Activated T-cell treated with anti-CD3 and anti-CD28 coated beads for 24 hours (primary cell): ENCODE data around the gene CRACR2B.

Source experiments
- DNase-seq: peaks from one replicate; pipeline ENCODE4 v3.0.0-alpha.2; 2020; ENCODE audit warnings: low read depth

The CRACR2B gene

DNA sequence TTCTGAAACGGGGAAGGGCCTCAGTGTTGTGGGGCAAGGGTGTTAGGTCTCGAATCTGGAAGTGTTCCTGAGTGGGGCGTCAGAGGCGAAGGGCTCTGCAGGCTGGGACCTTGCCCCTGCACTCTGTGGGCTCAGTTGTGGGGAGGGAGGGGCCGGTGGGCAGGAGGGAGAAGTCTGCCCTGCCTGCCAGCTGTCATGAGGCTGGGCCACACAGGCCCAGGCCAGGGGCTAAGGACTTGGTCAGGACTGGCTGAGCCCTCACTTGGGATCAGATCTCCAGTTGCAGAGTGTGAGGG lies at the start of gene CRACR2B:
TSS of gene CRACR2B (plus strand) at position 23 of the 296 bp plus-strand sequence. CDS start 689 bp downstream, outside the sequence.
- no peak for DNase-seq

DNA sequence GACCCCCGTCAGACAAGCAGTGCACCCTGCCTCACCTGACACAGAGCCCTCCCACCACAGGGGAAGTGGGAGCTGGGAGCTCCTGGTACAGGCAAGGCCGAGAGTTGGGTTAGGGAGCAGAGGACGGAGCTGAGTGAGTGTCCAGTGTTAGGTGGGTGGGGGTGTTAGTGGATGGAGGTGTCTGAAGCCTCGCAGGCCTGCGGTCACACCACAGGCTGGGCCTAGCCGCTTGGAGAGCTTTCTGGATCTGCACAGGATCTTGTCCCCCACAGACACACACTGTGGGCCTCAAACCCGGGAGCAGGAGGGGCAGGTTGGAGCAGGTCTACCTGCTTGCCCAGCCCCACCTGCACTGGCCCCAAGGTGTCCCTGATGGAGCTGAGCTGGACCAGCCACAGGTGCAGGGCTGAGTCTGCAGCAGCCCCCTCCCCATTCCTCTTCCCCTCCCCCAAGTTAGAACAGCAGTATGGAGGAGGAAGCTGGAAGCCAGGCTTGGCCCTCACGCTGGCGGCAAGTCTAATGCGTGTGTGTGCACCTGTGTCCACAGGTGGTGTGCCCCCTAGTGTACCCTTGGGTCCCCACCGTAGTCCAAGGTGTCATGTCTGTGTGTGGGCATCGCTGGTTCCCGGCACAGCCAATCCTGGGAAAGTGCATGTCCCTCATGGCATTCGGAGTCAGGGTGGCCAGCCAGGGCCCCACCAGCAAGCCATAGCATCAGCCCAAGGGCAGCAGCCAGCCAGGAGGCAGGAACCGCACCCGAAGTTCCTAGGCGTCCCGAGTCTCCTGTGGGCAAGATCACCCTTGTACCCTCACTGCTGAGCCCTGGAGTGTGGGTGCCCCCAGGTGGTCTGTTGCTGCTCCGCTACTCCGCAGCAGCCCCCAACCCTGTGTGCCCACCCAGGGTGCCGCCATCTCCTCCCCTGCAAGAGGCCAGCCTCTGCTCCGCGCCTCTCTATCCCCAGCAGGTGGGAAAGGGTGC lies 48.5 kb upstream of the CRACR2B start:
- no peak for DNase-seq

DNA sequence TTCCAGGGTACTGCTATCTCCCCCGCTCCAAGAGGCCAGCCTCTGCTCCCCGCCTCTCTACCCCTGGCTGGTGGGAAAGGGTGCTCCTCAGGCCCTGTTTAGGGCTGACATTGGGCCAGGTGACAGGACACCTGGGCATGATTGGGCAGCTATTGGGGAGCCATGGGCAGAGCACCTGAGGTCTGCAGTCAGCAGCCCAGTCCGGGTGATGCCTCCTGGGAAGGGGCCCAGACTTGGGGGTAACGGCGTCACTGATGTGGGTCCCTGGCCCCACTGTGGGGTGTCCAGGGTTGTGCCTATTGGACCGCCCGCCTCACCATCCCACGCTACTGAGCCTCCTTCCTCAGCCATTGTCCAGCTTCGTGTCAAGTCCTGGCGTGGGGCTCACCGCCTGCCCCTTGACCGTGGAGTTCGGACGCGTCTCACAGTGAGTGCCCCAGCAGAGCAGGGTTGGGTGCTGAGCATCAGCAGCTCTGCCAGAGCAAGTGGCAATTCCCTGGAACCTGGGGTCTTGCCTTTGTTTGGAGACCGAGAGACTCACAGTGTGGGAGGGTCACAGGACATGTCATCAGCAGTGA lies 47.7 kb upstream of the CRACR2B start:
- no peak for DNase-seq

DNA sequence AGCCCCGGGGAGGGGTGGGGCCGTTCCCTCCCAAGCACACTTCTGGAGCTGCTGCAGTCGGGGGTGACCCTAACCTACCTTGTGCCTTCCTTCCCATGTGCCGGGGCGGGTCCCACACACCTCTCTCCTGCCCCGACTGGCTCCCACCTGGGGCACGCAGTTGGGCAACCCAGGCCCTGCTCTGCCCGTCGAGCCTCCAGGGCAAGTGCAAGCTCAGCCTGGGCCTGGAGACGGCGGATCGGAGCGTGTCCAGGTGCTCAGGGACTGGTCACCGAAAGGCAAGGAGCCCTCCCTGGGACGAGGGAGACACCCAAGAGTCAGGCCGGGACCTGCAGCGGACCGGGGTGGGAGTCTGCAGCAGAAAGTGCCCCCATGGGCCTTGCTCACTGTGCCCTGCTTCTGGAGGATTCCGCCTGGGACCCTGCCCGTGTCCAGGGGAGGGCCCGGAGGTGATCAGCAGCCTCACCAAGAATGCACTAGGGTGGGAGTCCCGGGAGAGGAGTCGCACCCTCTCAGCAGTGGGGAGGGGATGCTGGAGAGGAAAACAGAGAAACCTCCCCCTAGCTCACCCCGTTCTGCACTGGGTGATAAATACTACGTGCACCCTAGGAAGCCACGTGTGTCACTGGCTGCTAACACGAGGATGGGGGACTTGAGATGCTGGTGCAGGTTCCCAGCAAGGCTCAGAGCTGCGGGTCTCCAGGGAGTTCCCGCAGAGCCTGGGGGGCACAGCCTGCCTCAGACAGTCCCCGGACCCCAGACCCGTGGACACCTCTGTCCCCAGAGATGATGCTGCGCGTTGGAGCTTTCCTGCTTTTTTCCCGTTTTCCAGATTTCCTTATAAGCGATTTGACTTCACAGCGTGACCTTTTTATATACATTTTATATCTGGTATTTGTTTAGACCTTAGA lies 45.2 kb upstream of the CRACR2B start:
- no peak for DNase-seq

DNA sequence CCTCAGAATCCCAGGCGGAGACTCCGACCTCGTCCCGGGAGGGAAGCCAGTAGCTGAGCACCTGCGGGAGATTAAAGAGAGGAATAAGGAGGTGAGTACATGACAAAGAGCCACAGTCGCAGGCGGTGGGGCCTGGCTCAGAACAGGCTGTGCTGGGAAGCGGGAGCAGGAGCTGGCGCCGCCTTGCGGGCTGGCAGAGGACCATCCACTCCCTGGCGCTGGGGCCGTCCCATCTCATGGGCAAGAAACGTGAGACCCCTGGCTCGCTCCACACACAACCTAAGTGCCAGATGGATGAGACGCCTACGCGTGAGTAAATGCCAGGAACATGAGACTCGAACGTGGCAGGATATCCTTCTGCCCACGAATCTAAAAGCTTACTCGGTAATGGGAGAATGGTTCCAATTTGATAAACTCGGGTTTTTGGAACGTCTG lies 44.1 kb upstream of the CRACR2B start:
- no peak for DNase-seq

DNA sequence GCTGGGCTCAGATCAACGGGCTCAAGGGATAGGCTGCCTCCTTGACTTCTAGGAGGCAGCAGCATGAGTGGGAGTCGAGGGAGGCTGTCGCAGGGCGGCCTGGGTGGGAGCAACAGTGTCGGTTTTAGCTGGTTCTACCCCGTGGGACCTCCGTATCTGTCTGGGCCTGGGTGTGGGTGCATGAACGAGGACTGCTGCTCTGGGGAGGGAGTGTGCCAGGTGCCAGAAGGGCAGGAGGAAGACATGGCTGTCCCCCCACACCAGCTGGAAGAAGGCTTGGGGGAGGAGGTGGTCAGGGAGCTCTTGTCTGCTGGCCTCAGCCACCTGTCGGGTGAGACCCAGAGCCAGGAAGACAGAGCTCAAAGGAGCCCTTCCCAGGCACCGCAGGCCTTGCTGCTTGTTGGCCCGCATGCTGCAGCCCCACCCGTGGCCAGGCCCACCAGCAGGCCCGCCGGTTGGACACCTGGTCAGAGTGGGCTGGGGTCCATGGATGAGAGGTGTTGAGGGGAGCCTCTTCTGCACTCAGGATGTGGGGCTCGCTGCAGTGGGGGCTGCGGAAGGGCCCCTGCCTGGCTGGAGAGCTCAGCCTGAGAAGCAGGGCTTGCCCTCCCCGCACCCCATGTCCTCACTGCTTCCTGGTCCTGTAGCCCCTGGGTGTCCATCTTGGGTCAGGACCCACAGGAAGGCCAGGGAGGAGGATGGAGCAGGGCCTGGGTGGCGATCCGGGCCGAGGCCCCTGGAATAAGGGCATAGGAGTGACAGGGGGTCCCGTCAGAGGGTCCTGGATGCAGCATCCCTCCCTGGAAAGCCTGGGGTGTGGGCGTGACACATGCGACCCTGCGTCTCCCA lies 41.3 kb upstream of the CRACR2B start:
- no peak for DNase-seq

DNA sequence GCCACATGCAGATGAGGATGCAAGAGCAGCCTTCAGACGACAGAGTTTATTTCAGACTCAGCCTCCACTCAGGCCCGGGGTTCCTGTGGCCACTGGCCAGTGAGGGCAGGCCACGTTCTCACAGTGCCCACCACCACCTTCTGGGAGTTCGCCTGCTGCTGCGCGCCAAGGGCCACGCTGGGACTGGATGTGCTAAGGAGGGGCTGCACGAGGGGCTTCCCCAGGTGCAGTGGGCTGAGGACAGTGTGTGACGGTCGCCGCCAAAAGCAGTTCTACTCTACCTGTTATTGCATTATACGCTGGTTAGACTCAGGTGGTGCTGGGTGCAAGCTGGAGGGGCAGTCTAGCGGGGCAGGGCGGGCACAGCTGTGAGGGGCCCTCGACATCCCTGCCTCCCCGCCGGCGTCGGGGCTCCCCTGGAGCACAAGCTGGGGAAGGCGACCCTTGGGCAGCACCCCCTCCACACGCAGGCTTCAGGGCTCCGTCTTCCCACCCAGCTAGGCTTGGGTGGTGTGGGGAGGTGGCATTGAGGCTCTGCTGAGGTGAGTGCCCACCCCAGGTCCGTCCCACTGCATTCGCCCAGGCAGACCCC lies 40.5 kb upstream of the CRACR2B start:
- no peak for DNase-seq

DNA sequence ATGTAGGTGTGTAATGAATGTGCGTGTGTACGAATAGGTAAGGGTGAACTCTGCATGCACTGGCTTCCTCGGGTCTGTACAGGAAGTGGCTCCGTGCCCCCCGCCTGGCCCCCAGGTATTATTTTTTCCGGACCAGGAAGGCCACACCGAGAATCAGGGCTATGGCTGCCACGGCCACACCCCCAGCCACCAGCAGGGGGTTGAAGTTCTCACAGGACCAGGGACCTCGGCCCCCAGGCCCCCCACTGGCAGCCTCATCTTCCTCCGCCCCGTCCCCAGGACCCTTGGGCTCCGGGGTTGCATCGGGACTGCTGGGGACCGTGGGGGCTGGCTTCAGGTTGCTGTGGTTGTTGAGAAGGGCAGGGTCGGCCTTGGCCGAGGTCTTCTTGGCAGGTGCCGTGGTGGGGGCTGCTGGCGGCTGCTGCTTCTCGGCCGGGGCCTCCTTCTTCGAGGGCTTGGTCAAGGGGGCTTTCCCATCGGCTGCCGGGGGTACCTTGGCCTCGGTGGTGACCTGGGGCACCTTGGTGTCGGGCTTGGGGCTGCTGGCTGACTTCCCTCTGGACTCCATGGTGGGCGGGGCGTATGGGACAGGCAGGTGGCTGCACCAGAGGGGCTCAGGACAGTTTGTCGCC lies 39.6 kb upstream of the CRACR2B start:
- no peak for DNase-seq

DNA sequence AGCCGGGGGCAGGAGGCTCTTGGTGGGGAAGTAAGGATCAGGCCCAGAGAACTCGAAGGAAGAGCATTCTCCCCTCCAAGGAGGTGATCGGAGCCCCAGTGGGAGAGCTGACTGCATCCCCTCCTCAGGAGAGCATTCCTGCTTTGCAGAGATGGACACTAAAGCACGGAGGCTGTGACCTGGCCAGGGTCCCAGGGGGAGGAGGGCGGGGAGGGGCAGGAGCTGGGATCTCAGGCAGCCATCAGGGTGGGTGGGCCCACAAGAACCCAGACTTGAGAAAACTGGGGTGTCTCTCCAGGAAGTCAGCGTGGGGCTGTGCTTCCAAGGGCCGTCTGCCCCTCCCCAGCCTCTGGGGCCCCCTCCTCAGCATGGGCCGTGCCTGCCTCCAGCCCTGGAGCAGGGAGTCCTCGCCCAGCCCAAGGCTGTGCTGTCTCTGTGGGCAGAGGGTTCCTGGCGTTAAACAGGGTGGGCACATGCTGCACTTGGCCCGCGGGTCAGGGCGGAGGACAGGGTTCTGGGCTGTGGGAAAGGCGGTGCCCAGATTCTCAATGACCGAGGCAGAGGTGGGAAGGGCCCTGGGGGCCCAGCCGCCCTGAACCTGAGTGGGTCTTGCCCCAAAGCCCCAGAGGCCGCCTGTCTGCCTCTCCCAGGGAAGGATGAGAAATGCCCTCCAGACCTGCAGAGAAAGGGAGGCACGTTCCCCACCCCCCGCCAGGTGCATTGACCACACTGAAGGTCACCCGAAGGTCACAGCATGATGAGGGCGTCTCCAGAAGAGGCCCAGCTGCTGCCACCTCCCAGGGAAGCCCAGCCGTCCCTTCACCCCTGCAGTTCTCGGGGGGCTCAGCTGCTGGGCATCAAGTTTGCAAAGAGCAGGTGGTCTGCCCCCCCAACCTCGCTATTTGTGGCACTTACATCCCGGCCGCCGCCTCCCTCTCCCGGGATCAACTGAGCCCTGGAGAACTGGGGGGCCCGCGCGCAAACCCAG lies 38.5 kb upstream of the CRACR2B start:
- no peak for DNase-seq

DNA sequence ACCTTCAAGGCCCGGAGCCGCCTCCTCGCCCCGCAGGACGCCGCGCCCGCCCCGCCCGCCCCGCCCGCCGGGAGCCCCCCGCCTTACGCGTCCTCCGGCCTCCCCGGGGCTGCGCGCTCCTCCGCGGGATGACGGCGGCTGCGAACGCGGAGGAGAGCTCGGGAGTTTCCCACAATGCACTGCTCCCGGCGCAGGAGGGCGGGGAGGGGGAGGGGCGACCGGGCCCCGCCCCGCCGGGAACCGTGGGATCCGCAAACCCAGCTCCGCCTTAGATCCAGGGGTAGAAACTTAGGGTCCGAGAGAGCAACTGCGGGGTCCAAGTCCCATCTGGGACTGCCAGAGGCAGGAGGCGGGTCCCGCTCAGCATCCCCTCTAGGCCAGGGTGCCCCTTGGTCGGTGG lies 37.8 kb upstream of the CRACR2B start, which contains the start of gene CEND1:
TSS of gene CEND1 (minus strand) at position 148 of the 400 bp plus-strand sequence. CDS start 1,514 bp downstream, outside the sequence.
- peak; percentile 43 for DNase-seq

DNA sequence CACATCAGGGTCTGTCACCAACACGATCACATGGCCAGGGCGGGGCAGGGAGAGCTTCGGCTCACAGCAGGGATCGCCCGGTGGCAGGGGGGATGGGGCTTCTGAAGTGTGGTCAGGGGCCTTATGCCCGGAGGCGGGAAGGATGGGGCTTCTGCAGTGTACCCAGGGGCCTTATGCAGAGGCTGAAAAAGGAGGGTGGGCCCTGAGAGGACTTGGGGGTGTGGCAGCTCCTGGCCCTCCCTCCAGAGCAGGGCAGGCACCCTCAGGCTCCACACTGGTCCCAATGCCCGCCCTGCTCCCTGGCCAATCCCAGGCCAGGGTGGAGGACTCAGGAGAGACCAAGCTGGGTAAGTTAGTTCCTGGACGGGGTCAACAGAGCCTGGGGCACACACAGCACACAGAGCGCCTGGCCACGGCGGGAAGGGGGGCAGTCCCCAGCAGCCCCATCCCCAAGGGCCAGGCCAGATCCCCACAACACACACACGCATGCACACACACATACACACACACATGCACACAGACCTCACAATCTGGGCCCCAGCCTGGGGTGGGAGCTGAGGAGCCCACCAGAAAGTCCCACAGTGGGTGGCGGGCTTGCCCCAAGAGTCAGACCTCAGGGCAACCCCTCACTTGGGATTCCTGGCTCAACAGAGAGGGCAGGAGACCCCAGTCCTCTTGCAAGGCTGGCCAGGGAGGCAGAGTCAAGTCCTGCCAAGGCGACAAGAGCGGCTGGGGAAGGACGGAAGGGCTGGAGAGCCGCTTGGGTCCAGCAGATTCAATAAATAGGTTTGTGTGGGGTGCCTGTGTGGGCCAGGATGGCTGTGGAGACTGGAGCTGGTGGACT lies 36.8 kb upstream of the CRACR2B start:
- no peak for DNase-seq

DNA sequence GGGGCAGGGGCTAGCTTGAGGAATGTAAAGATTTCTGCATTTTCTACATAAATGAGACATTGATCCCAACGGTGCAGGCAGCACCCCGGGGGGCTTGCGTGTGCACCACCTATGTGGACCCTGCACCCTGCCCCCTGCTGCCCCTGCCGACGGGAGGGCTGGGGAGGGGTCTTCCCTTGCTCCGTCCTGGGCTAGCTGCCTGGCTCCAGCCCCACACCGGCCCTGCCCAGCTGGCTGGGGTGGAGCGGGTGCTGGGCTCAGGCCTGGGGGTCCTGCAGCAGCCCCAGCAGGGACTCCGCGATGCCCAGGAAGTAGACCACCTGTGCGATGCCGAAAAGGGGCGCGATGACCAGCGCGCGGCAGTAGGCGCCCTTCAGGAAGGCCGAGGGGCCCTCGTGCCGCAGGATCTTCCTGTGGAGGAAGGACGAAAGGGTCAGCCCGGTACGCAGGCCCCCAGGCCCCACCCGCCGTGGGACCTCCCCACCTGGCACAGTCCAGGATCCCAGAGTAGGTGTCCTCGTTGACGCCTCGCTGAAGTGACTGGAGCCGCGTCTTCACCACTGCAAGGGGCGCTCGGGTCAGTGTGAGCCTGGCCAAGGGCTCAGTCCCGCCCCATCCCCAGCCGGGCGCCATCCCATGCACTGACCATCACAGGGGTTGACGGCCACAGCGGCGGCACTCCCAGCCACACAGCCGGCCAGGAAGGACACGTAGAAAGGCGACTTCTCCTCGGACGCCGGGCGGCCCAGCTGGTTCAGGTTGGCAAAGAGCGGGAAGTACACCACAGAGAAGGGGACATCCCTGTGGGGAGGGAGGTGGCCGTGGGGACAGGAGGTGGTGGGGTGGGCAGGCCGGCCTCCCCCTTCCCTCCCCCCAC lies 35.8 kb upstream of the CRACR2B start:
- DNase-seq: no peak

DNA sequence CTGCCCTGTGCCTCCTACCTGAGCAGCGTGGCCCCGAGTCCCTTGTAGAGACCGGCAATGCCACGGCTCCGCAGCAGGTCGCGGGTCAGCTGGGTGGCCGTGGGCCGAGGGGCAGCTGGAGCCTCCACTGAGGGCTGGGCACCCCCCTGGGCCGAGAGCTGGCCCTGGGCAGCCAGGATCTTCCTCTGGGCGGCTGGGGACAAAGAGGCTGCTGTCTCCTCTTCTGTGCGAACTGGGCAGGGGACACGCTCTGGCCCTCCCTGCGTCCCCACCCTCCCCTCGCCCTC lies 35.2 kb upstream of the CRACR2B start:
- no peak for DNase-seq

DNA sequence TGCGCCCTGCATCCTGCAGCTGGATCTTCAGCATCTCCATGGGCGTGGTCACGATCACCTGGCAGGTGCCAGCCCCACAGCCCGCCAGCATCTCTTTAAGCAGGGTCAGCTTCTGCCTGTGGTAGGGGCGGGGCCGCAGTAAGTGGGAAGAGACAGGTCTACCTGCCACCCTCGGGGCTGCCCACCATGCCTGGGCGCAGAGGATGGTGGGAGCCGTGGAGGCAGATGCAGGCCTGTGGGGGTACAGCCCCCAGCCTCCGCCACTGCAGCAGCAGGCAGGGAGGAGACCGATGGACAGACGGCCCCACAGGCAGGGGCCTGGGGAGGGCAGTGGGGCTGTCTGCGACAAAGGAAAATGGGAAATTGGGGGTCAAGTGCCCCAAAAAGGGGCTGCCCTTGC lies 34.8 kb upstream of the CRACR2B start:
- no peak for DNase-seq

DNA sequence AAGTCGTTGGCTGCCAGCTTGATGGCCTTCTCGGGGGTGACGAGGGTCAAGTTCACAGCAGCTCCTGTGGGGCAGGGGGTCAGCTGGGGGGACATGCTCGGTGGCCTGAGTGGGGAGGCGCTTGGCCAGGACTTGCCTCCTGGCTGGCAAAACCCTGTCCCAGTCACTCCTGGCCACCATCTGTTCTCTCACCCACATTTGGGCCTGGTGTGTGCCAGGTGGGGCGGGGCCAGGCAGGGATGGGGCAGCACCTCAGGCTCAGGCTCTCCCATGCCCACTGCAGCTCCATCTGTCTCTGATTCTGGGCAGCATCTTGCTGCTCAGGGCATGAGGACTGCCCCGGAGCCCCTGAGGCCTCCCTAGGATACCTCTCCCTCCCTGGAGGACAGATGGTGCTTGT lies 34.2 kb upstream of the CRACR2B start:
- DNase-seq: no peak

DNA sequence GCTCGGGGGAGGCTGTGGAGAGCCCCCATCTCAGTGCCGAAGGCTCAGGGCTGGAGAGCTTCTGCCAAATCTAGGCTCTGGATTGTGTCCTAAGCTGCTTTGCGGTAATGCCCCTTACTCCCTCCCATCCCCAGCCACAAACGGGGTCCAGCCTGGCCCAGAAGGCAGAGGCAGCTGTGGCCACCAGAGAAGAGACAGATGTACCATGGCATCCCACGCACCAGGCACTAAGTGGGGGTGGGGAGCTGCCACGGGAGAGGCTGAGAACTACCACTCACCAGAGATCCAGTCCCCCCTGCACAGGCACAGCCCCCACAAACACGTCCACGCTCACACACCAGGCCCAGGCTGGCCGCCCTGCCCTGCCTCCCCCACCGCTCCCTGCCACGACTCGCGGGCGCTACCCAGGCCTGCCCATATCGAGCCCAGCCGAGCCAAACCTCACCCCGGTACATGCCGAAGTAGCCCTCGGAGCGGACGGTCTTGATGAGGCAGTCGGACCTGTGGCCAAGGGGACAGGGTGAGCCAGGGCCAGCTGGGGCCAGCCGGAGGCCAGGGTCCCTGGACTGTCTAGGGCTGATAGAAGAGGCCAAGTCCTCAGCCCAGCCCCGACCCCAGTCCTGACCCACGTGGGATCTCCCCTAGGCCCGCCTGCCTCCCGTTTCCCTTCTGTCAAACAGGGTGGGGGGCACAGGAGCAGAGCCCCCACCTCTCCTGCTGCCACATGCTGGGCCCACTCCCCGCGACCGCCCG lies 33.5 kb upstream of the CRACR2B start:
- DNase-seq: no peak
